Activated gamma-delta T cell treated with Interleukin-2 at 50 U/mL for 16 hours (primary cell): Measurements from ENCODE around the gene SERPINF2.
A peak's percentile ranks its signal among the peaks of the same experiment; 100 is the strongest.
"Not testable (repeated sequence)": the region's sequence is repeated elsewhere in the genome, so short reads cannot be mapped to it uniquely, and the experiment has no call there.

ENCODE experiments used
- DNase-seq: peaks from one replicate; pipeline ENCODE4 v3.0.0-alpha.2; 2020

Gene SERPINF2

DNA sequence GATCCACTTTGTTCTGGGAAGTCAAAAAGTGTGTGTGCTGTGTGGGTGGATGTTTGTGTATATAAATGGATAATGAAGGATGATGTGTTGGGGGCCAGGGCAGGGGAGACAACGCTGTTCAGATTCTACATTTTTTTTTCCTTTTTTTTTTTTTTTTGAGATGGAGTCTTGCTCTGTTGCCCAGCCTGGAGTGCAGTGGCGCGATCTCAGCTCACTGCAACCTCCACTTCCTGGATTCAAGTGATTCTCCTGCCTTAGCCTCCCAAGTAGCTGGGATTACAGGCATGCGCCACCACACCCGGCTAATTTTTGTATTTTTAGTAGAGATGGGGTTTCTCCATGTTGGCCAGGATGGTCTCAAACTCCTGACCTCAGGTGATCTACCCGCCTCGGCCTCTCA, 22.0 kb downstream of the SERPINF2 start:
- not testable (repeated sequence) for DNase-seq

DNA sequence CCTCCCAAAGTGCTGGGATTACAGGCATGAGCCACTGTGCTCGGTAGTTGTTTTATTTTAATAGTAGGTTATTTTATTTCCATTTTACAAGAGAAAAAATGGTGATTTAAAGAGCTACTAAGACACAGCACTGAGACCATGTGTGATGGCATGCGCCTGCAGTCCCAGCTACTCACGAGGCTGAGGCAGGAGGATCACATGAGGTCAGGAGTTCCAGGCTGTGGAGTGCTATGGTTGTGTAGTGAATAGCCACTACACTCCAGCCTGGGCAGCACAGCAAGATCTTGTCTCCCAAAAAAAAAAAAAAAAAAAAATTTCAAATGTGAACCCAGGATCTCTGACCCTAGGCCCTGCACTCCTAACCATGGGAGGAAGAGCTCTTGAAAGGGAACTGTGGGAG, 22.9 kb downstream of the SERPINF2 start:
- DNase-seq = no peak

- DNase-seq = no peak
Measured at GRCh38 chr17:1766382-1767135, 23.9 kb downstream of the SERPINF2 start.

DNA sequence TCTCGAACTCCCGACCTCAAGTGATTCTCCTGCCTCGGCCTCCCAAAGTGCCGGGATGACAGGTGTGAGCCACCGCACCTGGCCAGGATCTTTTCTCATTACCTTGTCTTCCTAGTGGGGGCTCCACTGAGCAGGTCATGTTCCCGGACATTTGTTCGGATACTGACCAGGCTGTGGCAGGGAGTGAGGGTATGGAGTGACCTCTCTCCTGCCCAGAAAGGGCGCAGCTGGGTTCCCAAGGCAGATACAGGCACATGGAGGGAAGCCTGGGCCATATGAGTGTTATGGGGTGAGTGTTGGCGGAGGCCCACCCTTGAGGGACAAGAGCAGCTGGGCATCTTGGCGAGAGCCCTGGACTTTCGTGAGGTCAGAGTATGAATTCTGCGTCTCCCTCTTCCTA, 24.7 kb downstream of the SERPINF2 start:
- no peak for DNase-seq

DNA sequence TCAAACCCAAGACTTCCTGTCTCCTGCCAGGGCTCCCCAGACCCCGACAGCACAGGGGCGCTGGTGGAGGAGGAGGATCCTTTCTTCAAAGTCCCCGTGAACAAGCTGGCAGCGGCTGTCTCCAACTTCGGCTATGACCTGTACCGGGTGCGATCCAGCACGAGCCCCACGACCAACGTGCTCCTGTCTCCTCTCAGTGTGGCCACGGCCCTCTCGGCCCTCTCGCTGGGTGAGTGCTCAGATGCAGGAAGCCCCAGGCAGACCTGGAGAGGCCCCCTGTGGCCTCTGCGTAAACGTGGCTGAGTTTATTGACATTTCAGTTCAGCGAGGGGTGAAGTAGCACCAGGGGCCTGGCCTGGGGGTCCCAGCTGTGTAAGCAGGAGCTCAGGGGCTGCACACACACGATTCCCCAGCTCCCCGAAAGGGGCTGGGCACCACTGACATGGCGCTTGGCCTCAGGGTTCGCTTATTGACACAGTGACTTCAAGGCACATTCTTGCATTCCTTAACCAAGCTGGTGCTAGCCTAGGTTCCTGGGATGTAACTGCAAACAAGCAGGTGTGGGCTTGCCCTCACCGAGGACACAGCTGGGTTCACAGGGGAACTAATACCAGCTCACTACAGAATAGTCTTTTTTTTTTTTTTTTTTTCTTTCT, 27.3 kb downstream of the SERPINF2 start:
- peak; percentile 12 for DNase-seq

- DNase-seq = not testable (repeated sequence)
Measured at GRCh38 chr17:1773000-1773695, 30.5 kb downstream of the SERPINF2 start.

GRCh38 chr17:1773696-1774181, 31.1 kb downstream of the SERPINF2 start:
- DNase-seq = no peak

GRCh38 chr17:1774390-1775176, 31.9 kb downstream of the SERPINF2 start:
- no peak for DNase-seq

- DNase-seq = no peak
Measured at GRCh38 chr17:1776328-1776727, 33.7 kb downstream of the SERPINF2 start.

DNA sequence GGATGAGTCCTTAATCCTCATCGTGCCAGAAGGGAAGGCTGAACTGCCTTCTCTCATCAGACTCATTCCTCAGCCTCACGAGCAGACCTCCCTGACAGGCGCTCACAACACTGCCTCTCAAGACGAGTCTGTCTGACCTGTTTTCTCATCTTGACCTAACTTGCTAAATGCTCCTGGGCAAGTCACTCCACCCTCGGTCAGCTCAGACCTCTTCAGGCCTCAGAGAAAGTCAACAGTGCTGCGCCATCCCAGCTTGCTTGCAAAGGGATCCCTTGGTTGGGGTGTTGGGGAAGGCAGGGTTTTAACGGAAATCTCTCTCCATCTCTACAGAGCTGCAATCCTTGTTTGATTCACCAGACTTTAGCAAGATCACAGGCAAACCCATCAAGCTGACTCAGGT, 34.2 kb downstream of the SERPINF2 start:
- no peak for DNase-seq

DNA sequence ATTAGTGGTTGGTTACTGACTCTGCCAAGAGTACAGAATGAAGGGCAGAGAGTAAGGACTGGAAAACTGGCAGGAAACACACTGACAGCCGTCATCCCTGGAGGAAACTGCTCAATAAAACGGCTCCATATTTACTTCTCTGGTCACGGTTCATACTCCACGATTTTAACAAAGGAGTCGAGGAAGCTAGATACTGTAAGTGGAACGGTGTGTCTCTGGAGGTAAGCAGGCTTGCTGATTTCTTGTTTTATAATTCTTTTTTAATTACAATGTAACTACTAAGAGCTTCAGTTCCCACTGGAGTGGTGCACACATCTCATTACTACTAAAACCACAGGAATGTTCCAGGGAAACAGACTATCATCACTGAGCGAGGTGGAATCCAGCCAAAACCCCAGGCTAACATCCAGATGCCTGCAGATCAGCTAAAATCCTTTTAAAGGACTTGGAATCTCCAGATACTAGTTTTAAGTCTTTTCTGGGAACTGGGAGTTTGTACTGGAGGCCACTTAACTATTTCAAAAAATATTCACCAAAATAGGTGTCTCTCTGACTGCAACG, 37.0 kb downstream of the SERPINF2 start:
- no peak for DNase-seq

DNA sequence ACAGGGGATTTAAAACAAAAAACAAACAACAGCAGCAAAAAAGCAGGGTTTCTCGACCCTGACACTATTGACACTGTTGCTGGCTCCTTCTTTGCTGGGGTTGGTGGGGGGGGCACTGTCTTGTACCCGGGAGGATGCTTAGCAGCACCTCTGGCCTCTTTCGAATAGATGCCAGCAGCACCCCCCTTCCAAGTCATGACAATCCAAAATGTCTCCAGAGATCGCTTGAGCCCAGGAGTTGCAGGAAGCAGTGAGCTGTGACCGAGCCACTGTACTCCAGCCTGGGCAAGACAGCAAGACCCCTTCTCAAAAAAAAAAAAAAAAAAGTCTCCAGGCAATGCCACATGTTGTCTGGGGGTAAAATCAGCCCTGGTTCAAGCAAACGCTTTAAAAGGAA, 39.5 kb downstream of the SERPINF2 start:
- no peak for DNase-seq

DNA sequence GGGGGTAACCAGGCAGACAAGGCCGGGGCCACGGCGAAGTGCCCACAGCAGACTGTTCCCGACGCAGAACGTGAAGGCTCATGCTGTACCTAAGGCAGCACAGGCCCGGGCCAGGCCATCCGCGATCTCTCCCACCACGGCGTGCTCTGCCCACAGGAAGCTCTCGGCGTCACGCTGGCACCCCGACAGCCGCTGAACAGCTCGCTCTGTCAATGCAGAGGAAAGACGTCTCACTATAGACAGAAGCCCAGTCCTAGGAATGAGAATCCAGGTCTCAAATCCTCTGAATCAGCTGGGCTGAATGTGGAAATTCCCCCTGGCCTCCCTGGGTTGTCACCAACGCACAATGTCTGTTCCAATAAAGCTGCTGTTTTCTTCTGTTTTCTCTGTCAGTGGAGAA, 40.6 kb downstream of the SERPINF2 start:
- DNase-seq = no peak

DNA sequence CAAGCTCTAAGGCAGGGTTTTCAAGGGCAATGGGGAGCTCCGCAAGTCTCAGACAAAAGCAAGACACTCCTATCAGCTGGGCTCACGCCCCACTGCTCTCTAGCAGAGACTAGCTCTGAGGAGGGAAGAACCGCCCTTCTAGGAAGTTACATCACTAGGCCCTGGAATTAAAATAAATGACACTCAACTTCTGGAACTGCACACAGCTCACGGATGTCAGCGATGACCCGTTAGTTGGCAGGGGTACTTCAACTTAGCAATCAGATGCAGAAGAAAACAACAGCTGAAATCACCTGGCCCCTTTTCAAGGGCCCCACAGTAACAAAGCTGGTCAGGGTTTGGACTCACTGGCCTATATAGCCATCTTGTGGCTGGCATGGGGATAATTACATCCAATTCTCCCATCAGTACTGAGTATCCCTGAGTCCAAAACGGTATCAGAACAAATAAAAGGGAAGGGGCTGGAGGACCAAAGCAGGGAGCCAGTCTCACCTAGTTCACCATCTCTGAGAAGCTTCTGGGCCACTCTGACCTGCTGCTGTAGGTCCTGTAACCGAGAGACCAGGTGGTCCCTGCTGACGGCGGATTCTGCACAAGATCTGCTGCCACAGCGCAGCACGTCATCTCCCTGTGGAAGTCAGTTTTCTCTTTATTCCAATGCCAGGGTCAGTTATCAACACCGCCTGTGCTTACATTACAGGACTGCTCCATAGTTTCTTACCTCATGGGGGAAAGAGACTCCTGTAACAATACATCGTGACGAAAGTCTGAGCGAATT, 41.4 kb downstream of the SERPINF2 start:
- DNase-seq = no peak

DNA sequence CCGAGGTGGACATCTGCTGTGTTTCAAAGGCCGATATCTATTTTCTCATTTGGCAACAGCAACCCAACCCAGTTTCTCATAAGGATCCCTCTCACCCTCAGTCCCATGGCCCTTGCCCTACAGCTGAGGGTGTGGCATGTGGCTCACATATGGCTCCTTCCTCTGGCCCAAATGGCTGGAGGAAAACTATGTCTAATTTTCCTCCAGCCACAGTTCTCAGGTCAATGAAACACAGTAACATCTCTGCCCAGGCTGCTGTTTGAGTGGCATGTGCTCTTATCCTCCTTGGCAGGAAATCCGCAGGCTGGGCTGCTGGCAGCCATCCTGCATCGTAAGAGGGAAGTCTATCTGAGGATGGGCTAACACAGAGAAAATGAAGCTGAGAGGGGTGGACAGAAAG, 43.3 kb downstream of the SERPINF2 start:
- DNase-seq = no peak

- no peak for DNase-seq
Measured at GRCh38 chr17:1786708-1787107, 44.0 kb downstream of the SERPINF2 start.

- no peak for DNase-seq
Measured at GRCh38 chr17:1787301-1787902, 44.7 kb downstream of the SERPINF2 start.

DNA sequence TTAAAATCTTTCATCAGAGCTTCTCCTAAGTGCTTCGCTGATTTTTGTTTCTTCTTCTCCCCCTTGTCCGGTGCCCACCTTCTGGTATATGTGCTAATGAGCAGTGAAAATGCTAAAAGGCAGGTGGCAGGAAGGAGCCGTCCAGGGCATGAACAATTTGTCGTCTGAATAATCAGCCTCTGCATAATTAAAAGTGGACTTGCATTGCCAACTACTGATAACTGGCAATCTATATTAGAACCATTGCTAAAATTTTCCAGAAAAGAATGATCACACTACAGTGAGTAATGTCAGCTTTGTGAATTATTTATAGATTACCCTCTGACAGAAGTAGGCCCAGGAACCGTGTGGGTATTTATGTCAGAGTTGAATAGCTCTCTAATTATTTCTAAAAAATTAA, 47.3 kb downstream of the SERPINF2 start:
- DNase-seq = no peak

DNA sequence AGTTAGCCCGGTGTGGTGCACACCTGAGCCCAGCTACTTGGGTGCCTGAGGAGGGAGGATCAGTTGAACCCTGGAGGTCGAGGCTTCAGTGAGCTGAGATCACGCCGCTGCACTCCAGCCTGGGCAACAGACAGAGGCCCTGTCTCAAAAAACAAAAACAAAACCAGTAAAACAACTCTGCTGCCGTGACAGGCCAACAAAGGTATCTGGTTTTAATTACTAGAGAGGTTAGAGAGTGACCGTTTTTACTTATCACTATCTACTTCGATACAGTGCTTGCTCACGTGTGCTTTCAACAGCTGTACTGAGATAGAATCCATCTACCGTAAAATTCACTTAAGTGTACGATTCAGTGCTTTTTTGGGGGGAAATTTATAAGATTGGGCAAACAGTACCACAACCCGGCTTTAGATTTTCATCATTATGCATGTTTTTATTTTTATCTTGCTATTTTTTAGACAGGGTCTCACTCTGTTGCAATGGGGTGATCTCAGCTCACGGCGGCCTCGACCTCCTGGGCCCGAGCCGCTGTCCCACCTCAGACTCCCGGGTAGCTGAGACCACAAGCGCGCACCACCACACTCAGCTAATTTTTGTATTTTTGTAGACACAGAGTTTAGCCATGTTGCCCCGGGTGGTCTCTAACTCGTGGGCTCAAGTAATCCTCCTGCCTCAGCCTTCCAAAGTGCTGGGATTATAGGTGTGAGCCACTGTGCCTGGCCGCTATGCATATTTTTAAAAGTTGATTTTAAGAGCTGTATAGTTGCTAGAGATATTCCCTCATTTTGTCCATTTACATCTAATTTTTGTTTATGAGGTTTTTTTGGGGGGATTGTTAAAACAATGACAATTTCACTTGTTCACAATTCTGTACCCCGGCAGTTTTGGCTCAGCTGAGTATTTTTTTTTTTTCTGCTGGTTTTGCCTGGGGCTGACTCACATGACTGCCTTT, 50.1 kb downstream of the SERPINF2 start:
- no peak for DNase-seq

DNA sequence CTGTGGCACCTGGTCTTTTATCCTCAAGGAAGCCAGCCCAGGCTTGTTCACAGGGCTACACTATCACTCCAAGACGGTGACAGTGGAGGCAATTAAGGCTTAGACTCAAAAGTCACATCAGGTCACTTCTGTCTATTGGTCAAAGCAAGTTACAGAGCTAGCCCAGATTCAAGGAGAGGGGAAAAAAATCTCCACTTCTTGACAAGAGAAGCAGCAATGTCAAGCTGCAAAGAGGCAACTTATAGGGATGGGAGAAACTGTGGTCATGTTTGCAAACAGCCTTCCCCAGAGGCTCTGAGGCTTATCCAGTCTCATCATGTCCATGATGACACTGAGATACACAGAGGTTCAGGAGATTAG, 50.8 kb downstream of the SERPINF2 start:
- no peak for DNase-seq
